Dedifferentiated amniotic fluid mesenchymal stem cell (primary cell): Measurements from ENCODE around the gene SMIM28.

Experiments
- DNase-seq: peaks from one replicate; pipeline ENCODE4 v3.0.0-alpha.2; 2016; ENCODE audit errors: extremely low spot score

Gene SMIM28

GRCh38 chr6:138374230-138374629, 3.5 kb upstream of the SMIM28 start:
- DNase-seq = no peak

- DNase-seq = no peak
Observed at GRCh38 chr6:138374815-138375214, 2.9 kb upstream of the SMIM28 start.

GRCh38 chr6:138377042-138377441, 663 bp upstream of the SMIM28 start:
- DNase-seq = no peak

GRCh38 chr6:138378463-138378862, 758 bp downstream of the SMIM28 start:
- DNase-seq = no peak

GRCh38 chr6:138382498-138383265, 5.0 kb downstream of the SMIM28 start:
- no peak for DNase-seq

- no peak for DNase-seq
Observed at GRCh38 chr6:138383776-138384175, 6.1 kb downstream of the SMIM28 start.

GRCh38 chr6:138386897-138387296, 9.2 kb downstream of the SMIM28 start:
- no peak for DNase-seq

- no peak for DNase-seq
Observed at GRCh38 chr6:138387577-138388368, 10.1 kb downstream of the SMIM28 start.

- DNase-seq = no peak
Observed at GRCh38 chr6:138389551-138389950, 11.8 kb downstream of the SMIM28 start.

- no peak for DNase-seq
Observed at GRCh38 chr6:138393871-138394783, 16.4 kb downstream of the SMIM28 start.

- no peak for DNase-seq
Observed at GRCh38 chr6:138396709-138397108, 19.0 kb downstream of the SMIM28 start.

- DNase-seq = no peak
Observed at GRCh38 chr6:138397128-138398122, 19.7 kb downstream of the SMIM28 start.

- no peak for DNase-seq
Observed at GRCh38 chr6:138400326-138400725, 22.6 kb downstream of the SMIM28 start.

- DNase-seq = no peak
Observed at GRCh38 chr6:138401960-138402837, 24.5 kb downstream of the SMIM28 start.

- no peak for DNase-seq
Observed at GRCh38 chr6:138402838-138403187, 25.1 kb downstream of the SMIM28 start.

GRCh38 chr6:138403324-138403800, 25.7 kb downstream of the SMIM28 start:
- DNase-seq = no peak

GRCh38 chr6:138403801-138404665, 26.3 kb downstream of the SMIM28 start, which contains the start of gene HEBP2:
HEBP2 (plus strand) TSS chr6:138404223; CDS start chr6:138404496, 273 bp downstream.
- DNase-seq = peak; percentile 59

GRCh38 chr6:138404666-138405337, 27.1 kb downstream of the SMIM28 start:
- DNase-seq = no peak
